GM23338 (cell line): Measurements from ENCODE around the gene RGS17. TPM values are rescaled to one million over a fixed set of nuclear protein-coding genes. Genes with fewer than 3 reads are reported as not detected.

Source experiments
- ATAC-seq: fragments of 200-7000 bp; cut with Tn5 transposase; 3 replicates; pipeline ENCODE4 v1.9.1; 2020
- DNase-seq: peaks from one replicate; pipeline ENCODE4 v3.0.0-alpha.2; 2015; ENCODE audit warnings: low spot score
- H2AFZ ChIP-seq: fragments of 200-600 bp; sonication (generic); 2 replicates; pipeline ENCODE4 v1.8.0; 2016; ENCODE audit warnings: antibody characterized with exemption, mild to moderate bottlenecking, moderate library complexity
- H3F3A ChIP-seq: fragments of 200-600 bp; sonication (generic); replicated peaks from 2 replicates; pipeline ENCODE4 v1.8.0; 2017; ENCODE audit warnings: antibody characterized with exemption, mixed run types, low read depth
- H3K27ac ChIP-seq: fragments of 200-600 bp; sonication (generic); 2 replicates; pipeline ENCODE4 v1.6.1; 2016; ENCODE audit warnings: low read depth
- H3K27me3 ChIP-seq: fragments of 200-600 bp; sonication (generic); 2 replicates; pipeline ENCODE4 v1.8.0; 2016; ENCODE audit warnings: mild to moderate bottlenecking, mixed run types, moderate library complexity; ENCODE audit not compliant: insufficient read depth
- H3K36me3 ChIP-seq: fragments of 200-600 bp; sonication (generic); 2 replicates; pipeline ENCODE4 v1.8.0; 2016; ENCODE audit warnings: mild to moderate bottlenecking; ENCODE audit not compliant: insufficient read depth
- H3K4me1 ChIP-seq: fragments of 200-600 bp; sonication (generic); 2 replicates; pipeline ENCODE4 v1.8.0; 2016; ENCODE audit warnings: mild to moderate bottlenecking, moderate library complexity; ENCODE audit not compliant: insufficient read depth
- H3K4me2 ChIP-seq: fragments of 200-600 bp; sonication (generic); 2 replicates; pipeline ENCODE4 v1.7.1; 2017; ENCODE audit warnings: mixed run types
- H3K4me3 ChIP-seq: fragments of 200-600 bp; sonication (generic); 2 replicates; pipeline ENCODE4 v1.6.1; 2016; ENCODE audit warnings: mixed run types
- H3K79me2 ChIP-seq: fragments of 200-600 bp; sonication (generic); replicated peaks from 2 replicates; pipeline ENCODE4 v1.8.0; 2017; ENCODE audit warnings: mild to moderate bottlenecking; ENCODE audit not compliant: insufficient read depth
- H3K9me2 ChIP-seq: fragments of 200-600 bp; sonication (generic); 2 replicates; pipeline ENCODE4 v1.8.0; 2017; ENCODE audit not compliant: insufficient read depth
- H4K20me1 ChIP-seq: fragments of 200-600 bp; sonication (generic); replicated peaks from 2 replicates; pipeline ENCODE4 v1.8.0; 2017; ENCODE audit warnings: mild to moderate bottlenecking; ENCODE audit not compliant: insufficient read depth
- H3K27ac Mint-ChIP-seq: 2 replicates; pipeline ENCODE4 v1.8.0; 2020; ENCODE audit warnings: inconsistent platforms, mild to moderate bottlenecking, moderate library complexity, mixed read lengths
- H3K27me3 Mint-ChIP-seq: 3 replicates; pipeline ENCODE4 v1.8.0; 2022; ENCODE audit warnings: low read depth, mild to moderate bottlenecking, moderate library complexity, mixed read lengths, inconsistent platforms; ENCODE audit not compliant: insufficient read depth, poor library complexity
- H3K36me3 Mint-ChIP-seq: 3 replicates; pipeline ENCODE4 v1.8.0; 2021; ENCODE audit warnings: low read depth, mild to moderate bottlenecking, inconsistent platforms, moderate library complexity, mixed read lengths
- H3K4me1 Mint-ChIP-seq: 3 replicates; pipeline ENCODE4 v1.8.0; 2020; ENCODE audit warnings: mild to moderate bottlenecking, inconsistent platforms, mixed read lengths
- H3K4me3 Mint-ChIP-seq: 3 replicates; pipeline ENCODE4 v1.8.0; 2021; ENCODE audit warnings: moderate library complexity, mild to moderate bottlenecking, inconsistent platforms, mixed read lengths
- H3K9me3 Mint-ChIP-seq: 3 replicates; pipeline ENCODE4 v1.8.0; 2020; ENCODE audit warnings: moderate library complexity, mild to moderate bottlenecking, inconsistent platforms, mixed read lengths
- CREB1 ChIP-seq: fragments of 250-450 bp; sonication (Bioruptor Pico); IDR thresholded peaks from 2 replicates; pipeline ENCODE4 v1.5.0; 2020; ENCODE audit warnings: low read depth, mild to moderate bottlenecking, moderate library complexity
- ETS1 ChIP-seq: IDR thresholded peaks from 2 replicates; pipeline ENCODE4 v1.6.1; 2016; ENCODE audit warnings: antibody characterized with exemption
- JUNB ChIP-seq: IDR thresholded peaks from one replicate; pipeline ENCODE4 v1.6.1; 2016; ENCODE audit warnings: antibody characterized with exemption; ENCODE audit not compliant: unreplicated experiment
- NANOG ChIP-seq: IDR thresholded peaks from 2 replicates; pipeline ENCODE4 v1.6.1; 2016; ENCODE audit warnings: antibody characterized with exemption, borderline replicate concordance
- POLR2AphosphoS5 ChIP-seq: IDR thresholded peaks from 2 replicates; pipeline ENCODE4 v1.6.1; 2016; ENCODE audit warnings: antibody characterized with exemption, low read depth
- REST ChIP-seq: IDR thresholded peaks from one replicate; pipeline ENCODE4 v1.6.1; 2018; ENCODE audit warnings: antibody characterized with exemption; ENCODE audit not compliant: unreplicated experiment
- STAT1 ChIP-seq: IDR thresholded peaks from one replicate; pipeline ENCODE4 v1.6.1; 2016; ENCODE audit warnings: antibody characterized with exemption; ENCODE audit not compliant: unreplicated experiment
- ZNF114 ChIP-seq: fragments of 250-450 bp; sonication (Bioruptor Pico); IDR thresholded peaks from 2 replicates; pipeline ENCODE4 v1.5.0; 2020; ENCODE audit warnings: mild to moderate bottlenecking, moderate library complexity
- ZNF462 ChIP-seq: fragments of 250-450 bp; sonication (Bioruptor Pico); IDR thresholded peaks from 2 replicates; pipeline ENCODE4 v1.5.0; 2020; ENCODE audit warnings: mild to moderate bottlenecking, moderate library complexity
- polyA plus RNA-seq: library from polyadenylated mRNA; unstranded; fragments of >200 nt; fragmentation: Nextera tagmentation; extraction: Ambion mirVana; gene quantifications from 2 replicates; pipeline ENCODE4 v1.2.1, GENCODE V29; 2016
- total RNA-seq: library from RNA; depleted of rRNA; stranded (reverse); fragments of >200 nt; shearing (Covaris generic); gene quantifications from 2 replicates; pipeline ENCODE4 v1.2.3, GENCODE V29; 2014

Gene RGS17
- total and polyA plus RNA-seq, 2 experiments from 2014 or later = 12.1 to 12.3 TPM

- Mint-ChIP-seq H3K36me3 (no peaks in the 10 kb centered on the region), H3K4me1 (no peaks in the 10 kb centered on the region; the same call in 2 of the 3 replicates), H3K27me3 (no peaks in the 10 kb centered on the region), H3K4me3 (no peak overlapping the region), H3K9me3 (no peaks in the 10 kb centered on the region), H3K27ac (no peak overlapping the region)
- no peak overlapping the region for H3K4me3 ChIP-seq
- no peaks in the 10 kb centered on the region for H3K4me1 ChIP-seq
- H3F3A ChIP-seq = no peaks in the 10 kb centered on the region
- H2AFZ ChIP-seq = no peak overlapping the region
- no peak overlapping the region for H3K27ac ChIP-seq
- H4K20me1 ChIP-seq = no peaks in the 10 kb centered on the region
- no peak overlapping the region for H3K4me2 ChIP-seq
- no peaks in the 10 kb centered on the region for H3K27me3 ChIP-seq
- H3K9me2 ChIP-seq = no peaks in the 10 kb centered on the region
- no peaks in the 10 kb centered on the region for H3K79me2 ChIP-seq
- no peak for DNase-seq
- TF ChIP-seq STAT1 (no peak), ZNF462 (no peak), JUNB (no peak), CREB1 (no peak)
- ATAC-seq = no peak
- no peaks in the 10 kb centered on the region for H3K36me3 ChIP-seq
Measured at GRCh38 chr6:153086225-153086990, 44.7 kb downstream of the RGS17 start.

GRCh38 chr6:153085239-153085638 lies 45.8 kb downstream of the RGS17 start:
- no peak overlapping the region for H3K4me3 Mint-ChIP-seq
- Histone ChIP-seq H4K20me1 (no peaks in the 10 kb centered on the region), H3K27ac (no peak overlapping the region), H3K9me2 (no peaks in the 10 kb centered on the region), H3K79me2 (no peaks in the 10 kb centered on the region), H3K27me3 (no peaks in the 10 kb centered on the region), H2AFZ (no peak overlapping the region), H3K36me3 (no peaks in the 10 kb centered on the region), H3K4me3 (no peak overlapping the region), H3K4me1 (no peaks in the 10 kb centered on the region), H3F3A (no peaks in the 10 kb centered on the region), H3K4me2 (no peak overlapping the region)
- H3K27ac Mint-ChIP-seq = no peak overlapping the region
- ATAC-seq = no peak
- H3K36me3 Mint-ChIP-seq = no peaks in the 10 kb centered on the region
- DNase-seq = no peak
- H3K4me1 Mint-ChIP-seq = no peaks in the 10 kb centered on the region; the same call in 2 of the 3 replicates
- TF ChIP-seq ZNF114 (CRISPR knock-in tag) (no peak), POLR2AphosphoS5 (no peak), STAT1 (no peak), NANOG (no peak), REST (no peak), JUNB (no peak), ETS1 (no peak)
- no peaks in the 10 kb centered on the region for H3K9me3 Mint-ChIP-seq
- no peaks in the 10 kb centered on the region for H3K27me3 Mint-ChIP-seq
